Measurements from ENCODE around the gene CLDN7.

The CLDN7 gene

DNA sequence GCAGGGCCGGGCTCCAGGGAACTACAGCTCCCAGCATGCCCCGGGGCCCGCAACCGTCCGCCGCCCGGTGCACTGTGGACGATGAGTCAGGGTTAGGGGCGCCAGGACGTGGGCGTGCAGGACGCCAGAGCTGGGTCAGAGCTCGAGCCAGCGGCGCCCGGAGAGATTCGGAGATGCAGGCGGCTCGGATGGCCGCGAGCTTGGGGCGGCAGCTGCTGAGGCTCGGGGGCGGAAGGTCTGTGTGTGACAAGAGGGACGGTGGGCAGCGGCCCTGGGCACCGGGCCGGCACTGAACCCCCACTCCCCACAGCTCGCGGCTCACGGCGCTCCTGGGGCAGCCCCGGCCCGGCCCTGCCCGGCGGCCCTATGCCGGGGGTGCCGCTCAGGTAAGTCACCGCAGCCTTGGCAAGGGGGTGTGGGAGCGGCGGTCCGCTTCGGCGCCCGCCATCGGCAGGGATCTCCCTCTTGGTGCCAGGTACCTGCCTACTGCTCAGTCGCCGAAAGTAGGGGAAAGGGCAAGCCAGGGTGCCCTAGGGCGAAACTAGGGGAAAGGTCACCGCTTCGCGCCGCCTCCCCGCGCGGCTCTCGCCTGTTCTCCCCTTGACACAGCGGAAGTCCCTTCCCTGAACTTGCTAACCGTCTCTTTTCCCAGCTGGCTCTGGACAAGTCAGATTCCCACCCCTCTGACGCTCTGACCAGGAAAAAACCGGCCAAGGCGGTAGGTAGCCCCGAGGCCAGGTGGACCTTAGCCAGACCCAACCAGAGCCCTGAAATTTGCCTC is 42.3 kb downstream of the CLDN7 start, which contains the start of the genes ACADVL and DLG4:
Gene ACADVL, plus strand, starts transcription at position 127 of the 781 bp plus-strand sequence. Its CDS starts 47 bp downstream, at position 174.
Gene DLG4, minus strand, starts transcription at position 25 of the 781 bp plus-strand sequence.
- no peak for DNase-seq (ENCODE audit: low read depth, low spot score)
- peak within 1 kb of the TSS; percentile 82 for H3K9ac ChIP-seq (ENCODE audit: insufficient read length)
- H3K27ac ChIP-seq, result peak within 1 kb of the TSS; percentile 98

GRCh38 chr17:7219229-7219811 is 43.0 kb downstream of the CLDN7 start:
- peaks cover 32% of the 10 kb centered on the region for H3K36me3 ChIP-seq (ENCODE audit: insufficient read depth, low read length)
- no peaks in the 10 kb centered on the region for H3K9me3 ChIP-seq (ENCODE audit: low read depth, low read length)
- H3K9ac ChIP-seq (ENCODE audit: insufficient read length), result peak overlapping the region; percentile 82
- TF ChIP-seq FOXP2 (optimal IDR thresholded peaks at IDR 0.05; ENCODE audit: control extremely low read depth, extremely low read length, insufficient read depth) (no peak), EZH2 (IDR thresholded peaks at IDR 0.05) (no peak), POLR2AphosphoS5 (IDR thresholded peaks at IDR 0.05; ENCODE audit: borderline replicate concordance, low read depth, low read length) (peak; percentile 12; the same call in 1 of the 2 replicates)
- peak overlapping the region; percentile 98 for H3K27ac ChIP-seq
- peak overlapping the region; percentile 90 for H3K4me3 ChIP-seq
- DNase-seq (ENCODE audit: low read depth, low spot score), result no peak

More for the DNA sequence above, 42.3 kb downstream of the CLDN7 start, which contains the start of the genes ACADVL and DLG4:
- TF ChIP-seq EZH2 (IDR thresholded peaks at IDR 0.05), result no peak
- 0 out of 2 replicates have a peak, but pooled peaks have one; percentile 28 for TF ChIP-seq POLR2AphosphoS5 (IDR thresholded peaks at IDR 0.05; ENCODE audit: borderline replicate concordance, low read depth, low read length)
- H3K9me3 ChIP-seq (ENCODE audit: low read depth, low read length), result no peaks in the 10 kb centered on the region
- peak within 1 kb of the TSS; percentile 90 for H3K4me3 ChIP-seq
- peaks cover 39% of the 10 kb centered on the region for H3K36me3 ChIP-seq (ENCODE audit: insufficient read depth, low read length)

DNA sequence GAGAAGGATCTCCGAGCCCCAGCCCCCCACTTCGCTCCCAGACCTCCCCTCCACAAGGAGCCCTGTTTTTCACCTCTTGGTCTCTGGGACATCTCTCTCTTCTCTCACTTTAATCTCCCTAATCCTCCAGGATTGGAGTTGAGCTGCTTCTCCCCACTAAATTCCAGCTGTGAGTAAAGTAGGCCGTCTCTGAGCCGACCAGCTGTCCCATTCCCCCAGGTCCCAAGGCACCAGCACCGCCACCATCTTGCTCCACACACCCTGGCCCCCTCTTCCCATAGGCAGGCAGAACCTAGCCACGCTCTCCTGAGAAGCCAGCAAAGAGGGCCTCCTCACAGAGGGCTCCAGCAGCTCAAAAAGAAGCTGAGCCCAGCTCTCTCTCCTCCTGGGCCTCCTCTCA is 43.5 kb downstream of the CLDN7 start:
- Histone ChIP-seq H3K9ac (ENCODE audit: insufficient read length) (peak overlapping the region; percentile 82), H3K27ac (peak overlapping the region; percentile 98), H3K36me3 (ENCODE audit: insufficient read depth, low read length) (peaks cover 27% of the 10 kb centered on the region), H3K4me3 (peak overlapping the region; percentile 90), H3K9me3 (ENCODE audit: low read depth, low read length) (no peaks in the 10 kb centered on the region)
- DNase-seq (ENCODE audit: low read depth, low spot score), result no peak
- TF ChIP-seq POLR2AphosphoS5 (IDR thresholded peaks at IDR 0.05; ENCODE audit: borderline replicate concordance, low read depth, low read length) (0 out of 2 replicates have a peak, but pooled peaks have one; percentile 32), FOXP2 (optimal IDR thresholded peaks at IDR 0.05; ENCODE audit: control extremely low read depth, extremely low read length, insufficient read depth) (no peak)

GRCh38 chr17:7218166-7218565 is 44.1 kb downstream of the CLDN7 start:
- DNase-seq (ENCODE audit: low read depth, low spot score), result no peak
- peak overlapping the region; percentile 98 for H3K27ac ChIP-seq
- H3K9ac ChIP-seq (ENCODE audit: insufficient read length), result peak overlapping the region; percentile 39

GRCh38 chr17:7217113-7217987 is 44.9 kb downstream of the CLDN7 start:
- no peak for DNase-seq (ENCODE audit: low read depth, low spot score)
- Histone ChIP-seq H3K4me3 (peak overlapping the region; percentile 89), H3K9ac (ENCODE audit: insufficient read length) (peak overlapping the region; percentile 77), H3K9me3 (ENCODE audit: low read depth, low read length) (no peaks in the 10 kb centered on the region), H3K27ac (peak overlapping the region; percentile 98), H3K36me3 (ENCODE audit: insufficient read depth, low read length) (peaks cover 14% of the 10 kb centered on the region; the same call in 1 of the 2 replicates)
- TF ChIP-seq FOXP2 (optimal IDR thresholded peaks at IDR 0.05; ENCODE audit: control extremely low read depth, extremely low read length, insufficient read depth) (no peak), EZH2 (IDR thresholded peaks at IDR 0.05) (no peak), POLR2AphosphoS5 (IDR thresholded peaks at IDR 0.05; ENCODE audit: borderline replicate concordance, low read depth, low read length) (no peak)

More at GRCh38 chr17:7218166-7218565, 44.1 kb downstream of the CLDN7 start:
- peak overlapping the region; percentile 72 for H3K4me3 ChIP-seq
- H3K36me3 ChIP-seq (ENCODE audit: insufficient read depth, low read length), result peaks cover 21% of the 10 kb centered on the region; the same call in 1 of the 2 replicates
- TF ChIP-seq POLR2AphosphoS5 (IDR thresholded peaks at IDR 0.05; ENCODE audit: borderline replicate concordance, low read depth, low read length), result no peak
- TF ChIP-seq EZH2 (IDR thresholded peaks at IDR 0.05), result no peak
- no peak for TF ChIP-seq FOXP2 (optimal IDR thresholded peaks at IDR 0.05; ENCODE audit: control extremely low read depth, extremely low read length, insufficient read depth)
- no peaks in the 10 kb centered on the region for H3K9me3 ChIP-seq (ENCODE audit: low read depth, low read length)

- Histone ChIP-seq H3K9ac (ENCODE audit: insufficient read length) (peak overlapping the region; percentile 77), H3K4me3 (peak overlapping the region; percentile 89), H3K27ac (peak overlapping the region; percentile 67), H3K36me3 (ENCODE audit: insufficient read depth, low read length) (peaks cover 6% of the 10 kb centered on the region; the same call in 1 of the 2 replicates), H3K9me3 (ENCODE audit: low read depth, low read length) (no peaks in the 10 kb centered on the region)
- TF ChIP-seq FOXP2 (optimal IDR thresholded peaks at IDR 0.05; ENCODE audit: control extremely low read depth, extremely low read length, insufficient read depth) (no peak), EZH2 (IDR thresholded peaks at IDR 0.05) (no peak), POLR2AphosphoS5 (IDR thresholded peaks at IDR 0.05; ENCODE audit: borderline replicate concordance, low read depth, low read length) (no peak)
- DNase-seq (ENCODE audit: low read depth, low spot score), result no peak
Measured at GRCh38 chr17:7216242-7217112, 45.8 kb downstream of the CLDN7 start.

GRCh38 chr17:7215652-7216180 is 46.6 kb downstream of the CLDN7 start:
- Histone ChIP-seq H3K27ac (peak overlapping the region; percentile 79), H3K4me3 (peak overlapping the region; percentile 89), H3K9ac (ENCODE audit: insufficient read length) (peak overlapping the region; percentile 38), H3K36me3 (ENCODE audit: insufficient read depth, low read length) (no peaks in the 10 kb centered on the region), H3K9me3 (ENCODE audit: low read depth, low read length) (no peaks in the 10 kb centered on the region)
- no peak for TF ChIP-seq EZH2 (IDR thresholded peaks at IDR 0.05)
- no peak for TF ChIP-seq FOXP2 (optimal IDR thresholded peaks at IDR 0.05; ENCODE audit: control extremely low read depth, extremely low read length, insufficient read depth)
- TF ChIP-seq POLR2AphosphoS5 (IDR thresholded peaks at IDR 0.05; ENCODE audit: borderline replicate concordance, low read depth, low read length), result no peak
- DNase-seq (ENCODE audit: low read depth, low spot score), result no peak
